HUES64 (cell line): Measurements from ENCODE around the gene ARVCF.

ENCODE experiments used
- H3K27ac ChIP-seq: 2 replicates; pipeline ENCODE4 v1.7.0; 2013; ENCODE audit warnings: low read depth, low read length, inconsistent platforms
- H3K27me3 ChIP-seq: 2 replicates; pipeline ENCODE4 v1.6.1; 2013; ENCODE audit warnings: mild to moderate bottlenecking, low read length; ENCODE audit not compliant: insufficient read depth
- H3K36me3 ChIP-seq: 2 replicates; pipeline ENCODE4 v1.6.1; 2013; ENCODE audit warnings: mild to moderate bottlenecking, low read length; ENCODE audit not compliant: insufficient read depth
- H3K4me1 ChIP-seq: 2 replicates; pipeline ENCODE4 v1.6.1; 2013; ENCODE audit warnings: mild to moderate bottlenecking, low read length, moderate library complexity; ENCODE audit not compliant: insufficient read depth
- H3K4me3 ChIP-seq: 2 replicates; pipeline ENCODE4 v1.5.1; 2013; ENCODE audit warnings: mild to moderate bottlenecking, low read length, moderate library complexity
- H3K9ac ChIP-seq: 2 replicates; pipeline ENCODE4 v1.6.1; 2013; ENCODE audit warnings: mild to moderate bottlenecking, low read depth, low read length
- H3K9me3 ChIP-seq: 2 replicates; pipeline ENCODE4 v1.6.1; 2013; ENCODE audit warnings: low read depth, low read length; ENCODE audit not compliant: insufficient read depth
- WGBS: fragments of 150-250, 120-280 bp; methylation state at CpG from one replicate; pipeline ENCODE4 v1.1.7; 2013; ENCODE audit warnings: missing lambda C conversion rate; 5-methylcytosine and 5-hydroxymethylcytosine counted together

The ARVCF gene

GRCh38 chr22:19979712-19980493 is 36.7 kb downstream of the ARVCF start:
- Histone ChIP-seq H3K9ac (no peak overlapping the region), H3K27me3 (no peaks in the 10 kb centered on the region), H3K4me1 (peaks cover 10% of the 10 kb centered on the region), H3K4me3 (no peak overlapping the region), H3K9me3 (no peaks in the 10 kb centered on the region), H3K27ac (no peak overlapping the region), H3K36me3 (peaks cover 36% of the 10 kb centered on the region)
- 97% methylated on average over 52 of the region's 52 CpGs for WGBS

GRCh38 chr22:19978748-19979147 is 37.9 kb downstream of the ARVCF start:
- Histone ChIP-seq H3K4me1 (peaks cover 13% of the 10 kb centered on the region), H3K27ac (no peak overlapping the region), H3K9ac (no peak overlapping the region), H3K36me3 (peaks cover 38% of the 10 kb centered on the region), H3K27me3 (no peaks in the 10 kb centered on the region), H3K9me3 (no peaks in the 10 kb centered on the region), H3K4me3 (no peak overlapping the region)
- WGBS, result 95% methylated on average over 17 of the region's 17 CpGs

- Histone ChIP-seq H3K4me3 (no peak overlapping the region), H3K36me3 (peaks cover 43% of the 10 kb centered on the region), H3K27me3 (no peaks in the 10 kb centered on the region), H3K27ac (no peak overlapping the region), H3K4me1 (peaks cover 13% of the 10 kb centered on the region), H3K9me3 (no peaks in the 10 kb centered on the region), H3K9ac (no peak overlapping the region)
- 95% methylated on average over 32 of the region's 32 CpGs for WGBS
Observed at GRCh38 chr22:19977296-19978243, 39.1 kb downstream of the ARVCF start.

GRCh38 chr22:19976671-19977070 is 40.0 kb downstream of the ARVCF start:
- Histone ChIP-seq H3K27ac (no peak overlapping the region), H3K4me3 (no peak overlapping the region), H3K9me3 (no peaks in the 10 kb centered on the region), H3K4me1 (peaks cover 13% of the 10 kb centered on the region), H3K9ac (no peak overlapping the region), H3K36me3 (peaks cover 50% of the 10 kb centered on the region), H3K27me3 (no peaks in the 10 kb centered on the region)
- 88% methylated on average over 3 of the region's 3 CpGs for WGBS

GRCh38 chr22:19975707-19976035 is 41.0 kb downstream of the ARVCF start:
- Histone ChIP-seq H3K4me3 (no peak overlapping the region), H3K9ac (no peak overlapping the region), H3K27ac (no peak overlapping the region), H3K27me3 (no peaks in the 10 kb centered on the region), H3K4me1 (peaks cover 13% of the 10 kb centered on the region), H3K9me3 (no peaks in the 10 kb centered on the region), H3K36me3 (peaks cover 49% of the 10 kb centered on the region)
- WGBS, result 91% methylated on average over 3 of the region's 4 CpGs

- no peaks in the 10 kb centered on the region for H3K9me3 ChIP-seq
- H3K9ac ChIP-seq, result no peak overlapping the region
- H3K27ac ChIP-seq, result peak overlapping the region; percentile 39
- no peak overlapping the region for H3K4me3 ChIP-seq
- no peaks in the 10 kb centered on the region for H3K27me3 ChIP-seq
- peaks cover 47% of the 10 kb centered on the region for H3K36me3 ChIP-seq
- H3K4me1 ChIP-seq, result peaks cover 13% of the 10 kb centered on the region
- WGBS, result 76% methylated on average over 13 of the region's 13 CpGs
Observed at GRCh38 chr22:19974935-19975706, 41.5 kb downstream of the ARVCF start.

GRCh38 chr22:19974268-19974861 is 42.3 kb downstream of the ARVCF start:
- Histone ChIP-seq H3K4me1 (peaks cover 13% of the 10 kb centered on the region), H3K27ac (peak overlapping the region; percentile 39; the same call in 1 of the 2 replicates), H3K4me3 (no peak overlapping the region), H3K9ac (no peak overlapping the region), H3K27me3 (no peaks in the 10 kb centered on the region), H3K9me3 (no peaks in the 10 kb centered on the region), H3K36me3 (peaks cover 46% of the 10 kb centered on the region)
- 61% methylated on average over 9 of the region's 11 CpGs for WGBS

- 97% methylated on average over 46 of the region's 46 CpGs for WGBS
- Histone ChIP-seq H3K9ac (no peak overlapping the region), H3K4me1 (peaks cover 13% of the 10 kb centered on the region), H3K9me3 (no peaks in the 10 kb centered on the region), H3K27ac (no peak overlapping the region), H3K27me3 (no peaks in the 10 kb centered on the region), H3K36me3 (peaks cover 39% of the 10 kb centered on the region), H3K4me3 (no peak overlapping the region)
Observed at GRCh38 chr22:19973551-19974267, 42.9 kb downstream of the ARVCF start.

- Histone ChIP-seq H3K27me3 (no peaks in the 10 kb centered on the region), H3K27ac (no peak overlapping the region), H3K36me3 (peaks cover 35% of the 10 kb centered on the region), H3K4me1 (peaks cover 13% of the 10 kb centered on the region), H3K4me3 (no peak overlapping the region), H3K9me3 (no peaks in the 10 kb centered on the region), H3K9ac (no peak overlapping the region)
- 93% methylated on average over 50 of the region's 50 CpGs for WGBS
Observed at GRCh38 chr22:19972652-19973550, 43.7 kb downstream of the ARVCF start.
